Thyroid gland (tissue), 4 donors: ENCODE measurements around the gene FAM219B. TPM values are rescaled to one million over a fixed set of nuclear protein-coding genes. Genes with fewer than 3 reads are reported as not detected.
A peak's percentile ranks its signal among the peaks of the same experiment; 100 is the strongest.
"Not testable (repeated sequence)": the region's sequence is repeated elsewhere in the genome, so short reads cannot be mapped to it uniquely, and the experiment has no call there.

Experiments
- DNase-seq, 2 donors: peaks; one replicate each; pipeline ENCODE4 v3.0.0-alpha.2; 2019
- H3K27ac ChIP-seq, 3 donors: fragments of 200-600 bp; sonication (generic); 1 replicate in 2 of 3; 2 replicates in 1 of 3; pipeline ENCODE4 v1.5.1; 2016 to 2019; ENCODE audit warnings: mild to moderate bottlenecking in 1 of 3, moderate library complexity in 1 of 3
- H3K27me3 ChIP-seq: fragments of 200-600 bp; sonication (generic); one replicate; pipeline ENCODE4 v1.5.1; 2019
- H3K36me3 ChIP-seq, 2 donors: fragments of 200-600 bp; sonication (generic); one replicate each; pipeline ENCODE4 v1.5.1; 2016 to 2019
- H3K4me1 ChIP-seq, 2 donors: fragments of 200-600 bp; sonication (generic); one replicate each; pipeline ENCODE4 v1.5.1; 2017 to 2019
- H3K4me3 ChIP-seq, 3 donors: fragments of 200-600 bp; sonication (generic); replicated peaks in 1 of 3; 1 replicate in 2 of 3; 2 replicates in 1 of 3; pipeline ENCODE4 v1.5.1; 2016; ENCODE audit warnings: mild to moderate bottlenecking in 1 of 3
- H3K9me3 ChIP-seq: fragments of 200-600 bp; sonication (generic); one replicate; pipeline ENCODE4 v1.5.1; 2017
- POLR2A ChIP-seq, 2 donors: fragments of 450-650 bp; IDR thresholded peaks; one replicate each; pipeline ENCODE4 v1.6.1; 2017; ENCODE audit warnings: antibody characterized with exemption in 2 of 2, mild to moderate bottlenecking in 2 of 2, moderate library complexity in 1 of 2
- WGBS, 2 donors: methylation state at CpG; one replicate each; pipeline ENCODE4 v1.1.5; 2017; 5-methylcytosine and 5-hydroxymethylcytosine counted together
- intact Hi-C: fragments of 100-400 bp; cut with DNase I; formaldehyde crosslinking; loops from one replicate; pipeline ENCODE4 v1.15.1; 2023
- total RNA-seq, 4 donors: library from RNA; depleted of rRNA; stranded (reverse); fragments of >200 nt; gene quantifications; one replicate each; pipeline ENCODE4 v1.2.3, GENCODE V29; 2016
- TF ChIP-seq, protein P1 (sequence below), 6 experiments: fragments of 200-600 bp in 3 of 6; fragments of 450-650 bp in 3 of 6; sonication (generic) in 3 of 6; IDR thresholded peaks; one replicate each; pipeline ENCODE4 v1.5.1; 2016 to 2019; ENCODE audit warnings: antibody characterized with exemption in 6 of 6, mild to moderate bottlenecking in 2 of 6, inconsistent platforms in 1 of 6, moderate library complexity in 1 of 6

The FAM219B gene
- total RNA-seq, 4 donors from 2014 or later: 72.1 to 136 (median 88.2) TPM

DNA sequence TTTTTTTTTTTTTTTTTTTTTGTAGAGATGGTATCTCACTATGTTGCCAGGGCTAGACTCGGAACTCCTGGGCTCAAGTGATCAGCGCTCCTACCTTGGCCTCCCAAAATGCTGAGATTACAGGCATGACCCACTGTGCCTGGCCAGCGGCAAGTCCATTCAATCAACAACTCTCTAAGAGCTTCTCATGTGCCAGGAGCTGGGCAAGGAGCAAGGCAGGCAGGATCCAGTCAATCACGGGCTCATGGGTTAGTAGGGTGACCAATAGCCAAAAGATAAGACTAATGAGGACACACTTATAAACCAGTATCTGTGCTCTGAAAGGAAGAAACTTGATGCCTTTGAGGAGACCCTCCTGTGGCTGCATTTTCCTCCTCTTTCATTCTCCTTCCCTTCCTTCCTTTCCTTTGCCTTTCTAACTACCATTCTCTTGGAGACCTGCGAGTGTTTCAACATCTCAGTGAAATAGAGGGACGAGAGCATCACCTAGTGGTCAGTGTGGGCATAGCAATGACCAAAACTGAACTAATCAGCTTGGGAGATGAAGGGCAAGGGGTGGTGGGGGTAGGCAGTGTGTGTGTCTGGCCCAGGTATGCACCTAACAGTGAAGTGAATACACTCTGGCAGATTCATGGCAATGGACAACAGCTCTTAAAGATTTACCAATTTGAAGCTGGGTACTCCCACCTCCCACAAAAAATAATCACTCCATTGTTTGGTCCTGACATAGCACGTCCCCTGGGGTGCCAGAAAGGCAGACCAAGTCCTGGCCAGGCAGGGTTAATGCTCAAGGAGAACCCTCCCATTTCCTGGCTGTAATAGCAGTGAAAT, 43.6 kb upstream of the FAM219B start:
- peak; percentile 77 to 80 for DNase-seq
- intact Hi-C loops: loop anchor here (5.0 to 10.0 kb wide), 2 partner anchors 45 to 178 kb away; partner anchors contain the start of gene FAM219B

DNA sequence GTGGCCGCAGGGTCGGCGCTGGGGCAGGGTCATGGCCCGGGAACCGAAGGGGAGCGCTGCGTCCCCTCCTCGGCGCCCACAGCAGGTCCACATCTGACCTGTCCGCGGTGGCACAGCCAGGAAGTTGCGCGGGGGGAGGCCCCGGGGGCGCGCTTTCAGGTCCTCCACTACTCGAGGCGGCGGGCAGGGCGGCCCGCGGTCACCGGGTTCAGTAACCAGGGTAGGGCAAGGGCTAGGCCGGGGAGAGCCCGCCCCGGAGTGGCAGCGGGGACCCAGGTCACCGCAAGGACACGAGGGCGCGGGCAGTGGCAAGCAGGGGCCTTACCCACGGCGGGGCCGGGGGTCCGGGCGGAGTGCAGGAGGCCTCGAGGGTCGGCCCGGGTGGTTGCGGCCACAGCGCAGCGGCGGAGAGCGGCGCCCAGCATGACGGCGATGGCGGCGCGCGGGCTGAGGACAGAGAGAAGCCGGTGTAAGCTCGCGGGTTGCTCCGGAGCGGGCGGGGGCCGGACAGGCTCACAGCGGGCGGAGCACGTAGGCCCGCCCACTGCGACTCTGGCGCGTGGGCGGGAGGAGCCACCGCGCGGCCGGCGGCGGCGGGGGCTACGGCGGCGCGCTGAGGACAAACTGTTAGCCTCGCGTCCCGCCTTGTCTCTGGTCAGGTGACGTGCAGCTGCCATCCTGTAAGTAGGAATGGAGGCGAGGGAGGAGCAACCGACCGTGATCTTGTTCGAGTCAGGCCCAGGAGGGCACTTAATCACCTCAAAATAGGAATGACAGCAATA, 31.1 kb upstream of the FAM219B start, which contains the start of gene COX5A:
Gene COX5A, minus strand, starts transcription at position 484 of the 782 bp plus-strand sequence. Its CDS starts 59 bp downstream, at position 425.
- intact Hi-C loops: no loop called here
- H3K27ac ChIP-seq: peak within 1 kb of the TSS; percentile 92 to 96 (median 94)
- H3K27me3 ChIP-seq: no peaks in the 10 kb centered on the region
- peak within 1 kb of the TSS; percentile 82 to 99 (median 98) for H3K4me3 ChIP-seq
- DNase-seq: peak; percentile 95 to 96
- H3K4me1 ChIP-seq: peaks cover 4 to 24% of the 10 kb centered on the region in 2 donors
- H3K9me3 ChIP-seq: no peaks in the 10 kb centered on the region
- no peaks in the 10 kb centered on the region for H3K36me3 ChIP-seq
- TF ChIP-seq, protein P1, sequence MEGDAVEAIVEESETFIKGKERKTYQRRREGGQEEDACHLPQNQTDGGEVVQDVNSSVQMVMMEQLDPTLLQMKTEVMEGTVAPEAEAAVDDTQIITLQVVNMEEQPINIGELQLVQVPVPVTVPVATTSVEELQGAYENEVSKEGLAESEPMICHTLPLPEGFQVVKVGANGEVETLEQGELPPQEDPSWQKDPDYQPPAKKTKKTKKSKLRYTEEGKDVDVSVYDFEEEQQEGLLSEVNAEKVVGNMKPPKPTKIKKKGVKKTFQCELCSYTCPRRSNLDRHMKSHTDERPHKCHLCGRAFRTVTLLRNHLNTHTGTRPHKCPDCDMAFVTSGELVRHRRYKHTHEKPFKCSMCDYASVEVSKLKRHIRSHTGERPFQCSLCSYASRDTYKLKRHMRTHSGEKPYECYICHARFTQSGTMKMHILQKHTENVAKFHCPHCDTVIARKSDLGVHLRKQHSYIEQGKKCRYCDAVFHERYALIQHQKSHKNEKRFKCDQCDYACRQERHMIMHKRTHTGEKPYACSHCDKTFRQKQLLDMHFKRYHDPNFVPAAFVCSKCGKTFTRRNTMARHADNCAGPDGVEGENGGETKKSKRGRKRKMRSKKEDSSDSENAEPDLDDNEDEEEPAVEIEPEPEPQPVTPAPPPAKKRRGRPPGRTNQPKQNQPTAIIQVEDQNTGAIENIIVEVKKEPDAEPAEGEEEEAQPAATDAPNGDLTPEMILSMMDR (IDR thresholded peaks at IDR 0.05): peak in 1 of 6 experiments; percentile 10
- peak; percentile 69 to 94 for TF ChIP-seq POLR2A (IDR thresholded peaks at IDR 0.05)
- WGBS, 2 donors: 0 to 1% methylated on average over 7 to 50 of the region's 85 CpGs

More for the DNA sequence above, 43.6 kb upstream of the FAM219B start:
- 48% methylated on average over 7 of the region's 7 CpGs for WGBS, 2 donors
- no peaks in the 10 kb centered on the region for H3K36me3 ChIP-seq
- H3K4me3 ChIP-seq: no peak overlapping the region
- no peak for TF ChIP-seq POLR2A (IDR thresholded peaks at IDR 0.05)
- TF ChIP-seq, protein P1 (IDR thresholded peaks at IDR 0.05): peak; percentile 94 to 100 (median 99)
- no peak overlapping the region for H3K27ac ChIP-seq
- peaks cover 10 to 17% of the 10 kb centered on the region in 2 donors for H3K4me1 ChIP-seq
- no peaks in the 10 kb centered on the region for H3K9me3 ChIP-seq
- H3K27me3 ChIP-seq: no peaks in the 10 kb centered on the region

DNA sequence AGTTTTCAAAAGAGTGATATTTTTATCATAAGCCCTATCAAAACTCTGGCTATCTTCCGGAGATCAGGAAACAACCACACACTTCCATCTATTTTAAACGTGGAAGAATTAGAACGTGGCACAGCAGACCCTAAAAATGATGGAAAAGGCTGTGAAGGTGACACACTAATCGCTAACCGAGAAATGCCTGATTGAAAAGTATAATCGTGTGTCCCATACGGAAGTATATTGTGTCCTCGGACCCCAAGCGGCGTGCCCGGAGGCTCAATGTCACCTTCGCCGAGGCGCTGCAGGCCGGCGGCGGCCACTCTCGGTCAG, 30.6 kb upstream of the FAM219B start:
- H3K4me1 ChIP-seq: peaks cover 4 to 24% of the 10 kb centered on the region in 2 donors
- 0 to 1% methylated on average over 11 to 18 of the region's 18 CpGs for WGBS, 2 donors
- intact Hi-C loops: no loop called here

DNA sequence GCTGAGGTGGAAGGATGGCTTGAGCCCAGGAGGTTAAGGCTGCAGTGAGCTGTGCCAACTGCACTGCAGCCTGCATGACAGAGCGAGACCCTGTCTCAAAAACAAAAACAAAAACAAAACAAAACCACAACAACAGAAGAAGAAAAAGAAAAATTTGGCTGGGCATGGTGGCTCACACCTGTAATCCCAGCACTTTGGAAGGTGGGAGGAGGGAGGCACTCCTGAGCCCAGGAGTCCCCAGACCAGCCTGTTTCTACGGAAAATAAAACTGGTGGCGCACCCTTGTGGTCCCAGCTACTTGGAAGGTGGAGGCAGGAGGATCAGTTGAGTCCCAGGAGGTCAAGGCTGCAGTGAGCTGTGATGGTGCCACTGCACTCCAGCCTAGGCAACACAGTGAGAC, 28.5 kb upstream of the FAM219B start:
- intact Hi-C loops: not testable (repeated sequence)
- 90% methylated on average over 3 of the region's 3 CpGs for WGBS, 2 donors

More for the DNA sequence above, 30.6 kb upstream of the FAM219B start:
- Histone ChIP-seq H3K9me3 (no peaks in the 10 kb centered on the region), H3K4me3 (peak overlapping the region; percentile 82 to 99 (median 98)), H3K27ac (peak overlapping the region; percentile 92 to 96 (median 94)), H3K36me3 (no peaks in the 10 kb centered on the region), H3K27me3 (no peaks in the 10 kb centered on the region)
- TF ChIP-seq POLR2A (IDR thresholded peaks at IDR 0.05): no peak
- TF ChIP-seq, protein P1 (IDR thresholded peaks at IDR 0.05): no peak
- no peak for DNase-seq

DNA sequence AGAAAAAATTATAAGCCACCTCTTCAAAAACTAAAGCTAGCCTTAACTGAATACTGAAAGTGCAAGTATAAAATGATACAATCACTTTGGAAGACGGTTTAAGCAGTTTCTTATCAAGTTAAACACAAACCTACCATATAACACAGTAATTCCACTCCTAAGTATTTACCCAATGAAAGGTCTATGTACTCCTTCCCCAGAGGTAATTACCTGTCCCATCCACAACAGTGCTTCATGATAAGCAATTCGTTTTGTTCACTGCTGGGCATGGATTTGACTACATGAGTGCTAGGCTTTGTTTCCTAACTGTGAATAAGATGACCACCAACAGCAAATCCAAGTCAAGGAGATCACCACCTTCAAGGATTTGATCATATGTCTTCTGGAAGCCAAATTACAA, 26.9 kb upstream of the FAM219B start:
- H3K4me3 ChIP-seq: no peak overlapping the region
- no peaks in the 10 kb centered on the region for H3K27me3 ChIP-seq
- H3K27ac ChIP-seq: no peak overlapping the region
- no peak for DNase-seq
- peaks cover 4 to 24% of the 10 kb centered on the region in 2 donors for H3K4me1 ChIP-seq
- no peaks in the 10 kb centered on the region for H3K9me3 ChIP-seq
- TF ChIP-seq POLR2A (IDR thresholded peaks at IDR 0.05): no peak
- TF ChIP-seq, protein P1 (IDR thresholded peaks at IDR 0.05): no peak
- 61 to 78% methylated on average over 2 of the region's 2 CpGs for WGBS, 2 donors
- peaks cover 7 to 14% of the 10 kb centered on the region in 2 donors for H3K36me3 ChIP-seq
- intact Hi-C loops: no loop called here

More for the DNA sequence above, 28.5 kb upstream of the FAM219B start:
- H3K4me1 ChIP-seq: peaks cover 4 to 24% of the 10 kb centered on the region in 2 donors
- H3K4me3 ChIP-seq, H3K27ac ChIP-seq, H3K27me3 ChIP-seq, DNase-seq, H3K9me3 ChIP-seq, H3K36me3 ChIP-seq: not testable (repeated sequence)
